H9 (cell line): ENCODE results near the gene USP47. TPM values are rescaled to one million over a fixed set of nuclear protein-coding genes. Genes with fewer than 3 reads are reported as not detected.
A peak's percentile ranks its signal among the peaks of the same experiment; 100 is the strongest.

Source experiments
- DNase-seq: peaks from one replicate; pipeline ENCODE4 v3.0.0-alpha.2; 2017
- H2AFZ ChIP-seq: one replicate; pipeline ENCODE4 v1.6.1; 2013; ENCODE audit warnings: mild to moderate bottlenecking, low read length, control low read depth, moderate library complexity
- H2AK5ac ChIP-seq: 2 replicates; pipeline ENCODE4 v1.6.1; 2013; ENCODE audit warnings: low read length, control low read depth, mixed read lengths; ENCODE audit not compliant: insufficient read length
- H2BK120ac ChIP-seq: one replicate; pipeline ENCODE4 v1.6.1; 2013; ENCODE audit warnings: low read depth, mild to moderate bottlenecking, low read length, control low read depth, inconsistent platforms; ENCODE audit not compliant: poor library complexity, severe bottlenecking
- H2BK12ac ChIP-seq: 2 replicates; pipeline ENCODE4 v1.6.1; 2013; ENCODE audit warnings: low read length, control low read depth, mixed read lengths, low read depth; ENCODE audit not compliant: insufficient read length
- H2BK15ac ChIP-seq: 2 replicates; pipeline ENCODE4 v1.6.1; 2013; ENCODE audit warnings: low read depth, low read length, control low read depth
- H2BK20ac ChIP-seq: one replicate; pipeline ENCODE4 v1.6.1; 2013; ENCODE audit warnings: low read depth, mild to moderate bottlenecking, low read length, control low read depth, inconsistent platforms; ENCODE audit not compliant: poor library complexity, severe bottlenecking
- H2BK5ac ChIP-seq: 2 replicates; pipeline ENCODE4 v1.6.1; 2013; ENCODE audit warnings: low read length, control low read depth, mixed read lengths; ENCODE audit not compliant: insufficient read length
- H3K14ac ChIP-seq: 2 replicates; pipeline ENCODE4 v1.6.1; 2013; ENCODE audit warnings: low read length, control low read depth; ENCODE audit not compliant: insufficient read depth
- H3K18ac ChIP-seq: 2 replicates; pipeline ENCODE4 v1.6.1; 2013; ENCODE audit warnings: low read depth, mild to moderate bottlenecking, mixed read lengths, low read length, control low read depth; ENCODE audit not compliant: insufficient read length
- H3K23ac ChIP-seq: 2 replicates; pipeline ENCODE4 v1.6.1; 2013; ENCODE audit warnings: low read length, control low read depth, mixed read lengths, low read depth; ENCODE audit not compliant: insufficient read length
- H3K23me2 ChIP-seq: 2 replicates; pipeline ENCODE4 v1.6.1; 2013; ENCODE audit warnings: low read depth, mild to moderate bottlenecking, mixed read lengths, low read length, control low read depth; ENCODE audit not compliant: insufficient read length, poor library complexity, severe bottlenecking
- H3K27ac ChIP-seq: 2 replicates; pipeline ENCODE4 v1.5.1; 2013; ENCODE audit warnings: low read length, control low read depth, mixed read lengths, low read depth; ENCODE audit not compliant: insufficient read length
- H3K27me3 ChIP-seq: 2 replicates; pipeline ENCODE4 v1.6.1; 2013; ENCODE audit warnings: low read length, control low read depth, inconsistent platforms; ENCODE audit not compliant: insufficient read depth
- H3K4ac ChIP-seq: 2 replicates; pipeline ENCODE4 v1.6.1; 2013; ENCODE audit warnings: low read depth, mild to moderate bottlenecking, control low read depth, inconsistent platforms, low read length, moderate library complexity
- H3K4me1 ChIP-seq: 2 replicates; pipeline ENCODE4 v1.6.1; 2013; ENCODE audit warnings: low read length, control low read depth, inconsistent platforms; ENCODE audit not compliant: insufficient read depth
- H3K4me2 ChIP-seq: 2 replicates; pipeline ENCODE4 v1.6.1; 2013; ENCODE audit warnings: low read length, control low read depth, mixed read lengths; ENCODE audit not compliant: insufficient read length, insufficient read depth
- H3K56ac ChIP-seq: 2 replicates; pipeline ENCODE4 v1.6.1; 2013; ENCODE audit warnings: low read depth, mild to moderate bottlenecking, mixed read lengths, low read length, control low read depth; ENCODE audit not compliant: insufficient read length
- H3K79me1 ChIP-seq: 2 replicates; pipeline ENCODE4 v1.6.1; 2013; ENCODE audit warnings: low read depth, mild to moderate bottlenecking, moderate library complexity, low read length, control low read depth, inconsistent platforms; ENCODE audit not compliant: insufficient read depth, poor library complexity, severe bottlenecking
- H3K79me2 ChIP-seq: 2 replicates; pipeline ENCODE4 v1.6.1; 2013; ENCODE audit warnings: low read length, control low read depth, inconsistent platforms; ENCODE audit not compliant: insufficient read depth
- H3K9ac ChIP-seq: 2 replicates; pipeline ENCODE4 v1.6.1; 2013; ENCODE audit warnings: low read length, control low read depth, mixed read lengths; ENCODE audit not compliant: insufficient read length; ENCODE audit errors: extremely low read depth
- H3K9me3 ChIP-seq: one replicate; pipeline ENCODE4 v1.6.1; 2013; ENCODE audit warnings: low read depth, low read length, inconsistent platforms; ENCODE audit not compliant: control insufficient read depth
- H3T11ph ChIP-seq: one replicate; pipeline ENCODE4 v1.6.1; 2013; ENCODE audit warnings: mild to moderate bottlenecking, low read length, control low read depth, inconsistent platforms
- H4K20me1 ChIP-seq: one replicate; pipeline ENCODE4 v1.6.1; 2013; ENCODE audit not compliant: control insufficient read depth, insufficient read length, insufficient read depth
- H4K5ac ChIP-seq: 2 replicates; pipeline ENCODE4 v1.6.1; 2013; ENCODE audit warnings: low read depth, mild to moderate bottlenecking, mixed read lengths, low read length, control low read depth; ENCODE audit not compliant: insufficient read length
- H4K8ac ChIP-seq: replicated peaks from 2 replicates; pipeline ENCODE4 v1.6.1; 2013; ENCODE audit warnings: low read length, control low read depth, mixed read lengths, low read depth; ENCODE audit not compliant: insufficient read length
- H4K91ac ChIP-seq: 2 replicates; pipeline ENCODE4 v1.6.1; 2013; ENCODE audit warnings: low read depth, mild to moderate bottlenecking, moderate library complexity, mixed read lengths, low read length, control low read depth; ENCODE audit not compliant: insufficient read length
- H3K27ac Mint-ChIP-seq, 3 experiments: 2 replicates in 2 of 3; 3 replicates in 1 of 3; pipeline ENCODE4 v1.8.0; 2020 to 2021; ENCODE audit warnings: mixed read lengths in 3 of 3, mild to moderate bottlenecking in 1 of 3, moderate library complexity in 1 of 3
- H3K27me3 Mint-ChIP-seq: 2 replicates; pipeline ENCODE4 v1.8.0; 2021; ENCODE audit warnings: low read depth, mild to moderate bottlenecking, moderate library complexity, mixed read lengths
- H3K36me3 Mint-ChIP-seq, 3 experiments: 2 replicates in 2 of 3; 3 replicates in 1 of 3; pipeline ENCODE4 v1.8.0; 2020 to 2021; ENCODE audit warnings: low read depth in 3 of 3, mixed read lengths in 3 of 3; ENCODE audit not compliant: insufficient read depth in 1 of 3
- H3K4me1 Mint-ChIP-seq, 2 experiments: 2 replicates each; pipeline ENCODE4 v1.8.0; 2020; ENCODE audit warnings: mixed read lengths in 2 of 2
- H3K4me3 Mint-ChIP-seq, 2 experiments: 2 replicates in 1 of 2; 3 replicates in 1 of 2; pipeline ENCODE4 v1.8.0; 2020 to 2021; ENCODE audit warnings: mild to moderate bottlenecking in 2 of 2, mixed read lengths in 2 of 2, moderate library complexity in 1 of 2
- H3K9me3 Mint-ChIP-seq, 2 experiments: 2 replicates in 1 of 2; 3 replicates in 1 of 2; pipeline ENCODE4 v1.8.0; 2020; ENCODE audit warnings: mild to moderate bottlenecking in 2 of 2, mixed read lengths in 2 of 2, moderate library complexity in 1 of 2
- CTCF ChIP-seq: fragments of 200-600 bp; sonication (generic); conservative IDR thresholded peaks from 3 replicates; pipeline ENCODE4 v1.8.0; 2021; ENCODE audit warnings: antibody characterized with exemption, mild to moderate bottlenecking
- WGBS: extraction: QIAGEN DNeasy Blood & Tissue Kit; methylation state at CpG from one replicate; pipeline ENCODE4 v1.1.7; 2013; ENCODE audit warnings: missing lambda C conversion rate, low lambda C conversion rate, mixed read lengths; ENCODE audit not compliant: insufficient read length; ENCODE audit errors: extremely low coverage; 5-methylcytosine and 5-hydroxymethylcytosine counted together
- total RNA-seq: library from RNA; stranded (reverse); gene quantifications from 2 replicates; pipeline ENCODE4 v1.2.1, GENCODE V29; 2021

The USP47 gene
- total RNA-seq, 1 experiment from 2014 or later: 26.7 TPM

DNA sequence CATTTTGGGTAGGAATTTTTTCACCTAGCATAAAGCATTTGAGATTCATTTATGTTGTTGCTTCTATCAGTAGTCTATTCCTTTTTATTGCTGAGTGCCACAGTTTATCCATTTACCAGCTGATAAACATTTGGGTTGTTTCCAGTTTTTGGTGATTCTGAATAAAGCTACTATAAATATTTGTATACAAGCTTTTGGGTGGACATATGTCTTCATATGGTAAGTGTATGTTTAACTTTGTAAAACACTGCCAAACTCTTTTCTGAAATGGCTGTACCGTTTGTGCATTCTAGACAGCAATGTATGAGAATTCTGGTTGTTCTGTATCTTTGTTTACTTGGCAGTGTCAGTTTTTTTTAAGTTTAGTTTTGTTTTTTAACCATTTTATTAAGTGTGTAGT is 16.9 kb downstream of the USP47 start:
- Histone ChIP-seq H3K18ac (no peak overlapping the region), H2BK12ac (no peak overlapping the region), H3K79me2 (peaks cover 10% of the 10 kb centered on the region; the same call in 1 of the 2 replicates), H3K4ac (no peak overlapping the region), H3K23ac (no peak overlapping the region), H2BK20ac (no peak overlapping the region), H3K14ac (no peak overlapping the region), H2BK5ac (no peak overlapping the region), H3T11ph (no peak overlapping the region), H3K56ac (no peak overlapping the region), H3K23me2 (no peaks in the 10 kb centered on the region), H3K4me1 (peaks cover 5% of the 10 kb centered on the region; the same call in 1 of the 2 replicates), H4K8ac (no peak overlapping the region), H2BK120ac (no peak overlapping the region), H3K79me1 (no peaks in the 10 kb centered on the region), H3K9me3 (no peaks in the 10 kb centered on the region), H4K20me1 (no peaks in the 10 kb centered on the region), H4K91ac (no peak overlapping the region), H3K27me3 (no peaks in the 10 kb centered on the region), H3K27ac (no peak overlapping the region), H2AK5ac (no peak overlapping the region), H2BK15ac (no peak overlapping the region), H3K4me2 (no peak overlapping the region), H3K9ac (no peak overlapping the region), H4K5ac (no peak overlapping the region), H2AFZ (no peak overlapping the region)
- no peaks in the 10 kb centered on the region for H3K9me3 Mint-ChIP-seq
- H3K4me3 Mint-ChIP-seq: no peak overlapping the region
- H3K4me1 Mint-ChIP-seq: peaks cover 13 to 20% of the 10 kb centered on the region in 2 experiments
- TF ChIP-seq CTCF: no peak
- no peak for DNase-seq
- peak overlapping the region in 1 of 3 experiments; percentile 15; a peak in 3 of 7 replicates for H3K27ac Mint-ChIP-seq
- H3K27me3 Mint-ChIP-seq: no peaks in the 10 kb centered on the region
- H3K36me3 Mint-ChIP-seq: no peaks in the 10 kb centered on the region
- no CpG with 5 or more reads among the region's 1 CpG for WGBS
